BLaER1 (cell line): ENCODE data around the gene R3HDM4.
"Not testable (repeated sequence)": the region's sequence is repeated elsewhere in the genome, so short reads cannot be mapped to it uniquely, and the experiment has no call there.

Experiments
- H3K27ac ChIP-seq: shearing (Covaris generic); formaldehyde crosslinking; 2 replicates; pipeline ENCODE4 v1.8.1; 2022
- H3K27me3 ChIP-seq: shearing (Covaris generic); formaldehyde crosslinking; 2 replicates; pipeline ENCODE4 v1.8.1; 2022
- H3K36me3 ChIP-seq: shearing (Covaris generic); formaldehyde crosslinking; 2 replicates; pipeline ENCODE4 v1.8.1; 2022
- H3K4me1 ChIP-seq: shearing (Covaris generic); formaldehyde crosslinking; 2 replicates; pipeline ENCODE4 v1.8.1; 2022
- H3K4me2 ChIP-seq: shearing (Covaris generic); formaldehyde crosslinking; 2 replicates; pipeline ENCODE4 v1.8.1; 2022
- H3K4me3 ChIP-seq: shearing (Covaris generic); formaldehyde crosslinking; 2 replicates; pipeline ENCODE4 v1.8.1; 2022
- H3K9ac ChIP-seq: shearing (Covaris generic); formaldehyde crosslinking; 2 replicates; pipeline ENCODE4 v1.8.1; 2022
- H3K9me3 ChIP-seq: shearing (Covaris generic); formaldehyde crosslinking; 2 replicates; pipeline ENCODE4 v1.8.1; 2022
- H4K20me1 ChIP-seq: shearing (Covaris generic); formaldehyde crosslinking; 2 replicates; pipeline ENCODE4 v1.8.1; 2022
- Cebpa-rat ChIP-seq: shearing (Covaris generic); IDR thresholded peaks from 2 replicates; pipeline ENCODE4 v1.8.1; 2022

Gene R3HDM4

GRCh38 chr19:861141-861755 is 51.8 kb downstream of the R3HDM4 start:
- Histone ChIP-seq H3K27ac (no peak overlapping the region), H4K20me1 (peaks cover 16% of the 10 kb centered on the region), H3K4me3 (no peak overlapping the region), H3K27me3 (peaks cover 54% of the 10 kb centered on the region), H3K4me2 (peak overlapping the region; percentile 39), H3K4me1 (peaks cover 48% of the 10 kb centered on the region), H3K9me3 (peaks cover 10% of the 10 kb centered on the region), H3K9ac (no peak overlapping the region), H3K36me3 (no peaks in the 10 kb centered on the region)
- TF ChIP-seq Cebpa-rat: no peak

GRCh38 chr19:858868-859843 is 53.9 kb downstream of the R3HDM4 start, which contains the start of gene CFD:
Gene CFD (plus strand): TSS chr19:859664. CDS start chr19:859690, 26 bp downstream.
- no peaks in the 10 kb centered on the region for H3K36me3 ChIP-seq
- no peak within 1 kb of the TSS for H3K27ac ChIP-seq
- H4K20me1 ChIP-seq: peaks cover 16% of the 10 kb centered on the region
- H3K4me3 ChIP-seq: peak within 1 kb of the TSS; percentile 57
- peaks cover 10% of the 10 kb centered on the region for H3K9me3 ChIP-seq
- H3K27me3 ChIP-seq: peaks cover 54% of the 10 kb centered on the region
- H3K4me1 ChIP-seq: peaks cover 36% of the 10 kb centered on the region
- peak within 1 kb of the TSS; percentile 65 for H3K4me2 ChIP-seq
- H3K9ac ChIP-seq: no peak within 1 kb of the TSS
- TF ChIP-seq Cebpa-rat: no peak

- peaks cover 27% of the 10 kb centered on the region for H3K4me1 ChIP-seq
- no peak overlapping the region for H3K27ac ChIP-seq
- peaks cover 52% of the 10 kb centered on the region for H3K27me3 ChIP-seq
- H3K4me2 ChIP-seq: no peak overlapping the region
- peaks cover 10% of the 10 kb centered on the region for H3K9me3 ChIP-seq
- H3K4me3 ChIP-seq: no peak overlapping the region
- peaks cover 16% of the 10 kb centered on the region for H4K20me1 ChIP-seq
- TF ChIP-seq Cebpa-rat: no peak
- H3K9ac ChIP-seq: no peak overlapping the region
- no peaks in the 10 kb centered on the region for H3K36me3 ChIP-seq
Observed at GRCh38 chr19:858284-858683, 54.7 kb downstream of the R3HDM4 start.

GRCh38 chr19:855566-856120 is 57.4 kb downstream of the R3HDM4 start:
- H3K36me3 ChIP-seq: no peaks in the 10 kb centered on the region
- peaks cover 16% of the 10 kb centered on the region for H4K20me1 ChIP-seq
- no peak overlapping the region for H3K9ac ChIP-seq
- no peak for TF ChIP-seq Cebpa-rat
- peaks cover 55% of the 10 kb centered on the region for H3K27me3 ChIP-seq
- H3K27ac ChIP-seq: no peak overlapping the region
- H3K4me3 ChIP-seq: no peak overlapping the region
- no peak overlapping the region for H3K4me2 ChIP-seq
- peaks cover 10% of the 10 kb centered on the region for H3K9me3 ChIP-seq
- peaks cover 17% of the 10 kb centered on the region for H3K4me1 ChIP-seq

GRCh38 chr19:855142-855541 is 57.9 kb downstream of the R3HDM4 start:
- Histone ChIP-seq H3K4me2 (no peak overlapping the region), H4K20me1 (peaks cover 16% of the 10 kb centered on the region), H3K4me1 (peaks cover 15% of the 10 kb centered on the region; the same call in 1 of the 2 replicates), H3K9me3 (peaks cover 10% of the 10 kb centered on the region), H3K36me3 (no peaks in the 10 kb centered on the region), H3K4me3 (no peak overlapping the region), H3K27me3 (peaks cover 55% of the 10 kb centered on the region), H3K27ac (no peak overlapping the region), H3K9ac (no peak overlapping the region)
- TF ChIP-seq Cebpa-rat: no peak

- Histone ChIP-seq H3K4me3 (no peak overlapping the region), H3K4me1 (peaks cover 10% of the 10 kb centered on the region; the same call in 1 of the 2 replicates), H3K36me3 (no peaks in the 10 kb centered on the region), H3K27ac (no peak overlapping the region), H4K20me1 (peaks cover 11% of the 10 kb centered on the region), H3K27me3 (peaks cover 54% of the 10 kb centered on the region), H3K4me2 (no peak overlapping the region), H3K9ac (no peak overlapping the region), H3K9me3 (peaks cover 10% of the 10 kb centered on the region)
- TF ChIP-seq Cebpa-rat: no peak
Observed at GRCh38 chr19:854549-854948, 58.5 kb downstream of the R3HDM4 start.

GRCh38 chr19:853614-854220 is 59.3 kb downstream of the R3HDM4 start:
- not testable (repeated sequence) for H3K27ac ChIP-seq, H3K4me3 ChIP-seq, H3K9me3 ChIP-seq, H4K20me1 ChIP-seq, H3K9ac ChIP-seq, H3K4me1 ChIP-seq, H3K4me2 ChIP-seq, H3K36me3 ChIP-seq
- H3K27me3 ChIP-seq: peaks cover 54% of the 10 kb centered on the region

- no peak for TF ChIP-seq Cebpa-rat
- no peak overlapping the region for H3K9ac ChIP-seq
- H3K9me3 ChIP-seq: no peaks in the 10 kb centered on the region
- no peak overlapping the region for H3K4me3 ChIP-seq
- H3K27ac ChIP-seq: no peak overlapping the region
- no peaks in the 10 kb centered on the region; the same call in 1 of the 2 replicates for H4K20me1 ChIP-seq
- H3K27me3 ChIP-seq: peaks cover 54% of the 10 kb centered on the region
- no peaks in the 10 kb centered on the region for H3K36me3 ChIP-seq
- H3K4me2 ChIP-seq: no peak overlapping the region
- peaks cover 7% of the 10 kb centered on the region for H3K4me1 ChIP-seq
Observed at GRCh38 chr19:853014-853585, 59.9 kb downstream of the R3HDM4 start.
